Neural crest cell (in vitro differentiated cells): ENCODE measurements around the gene ATG7. TPM values are rescaled to one million over a fixed set of nuclear protein-coding genes. Genes with fewer than 3 reads are reported as not detected.
A peak's percentile ranks its signal among the peaks of the same experiment; 100 is the strongest.

ENCODE experiments used
- DNase-seq: peaks from one replicate; pipeline ENCODE4 v3.0.0; 2021; ENCODE audit warnings: low read depth, mixed read lengths, low spot score
- H3K27ac Mint-ChIP-seq: one replicate; pipeline ENCODE4 v1.8.0; 2021; ENCODE audit warnings: mild to moderate bottlenecking, mixed read lengths; ENCODE audit not compliant: unreplicated experiment
- H3K27me3 Mint-ChIP-seq: 2 replicates; pipeline ENCODE4 v1.8.0; 2021; ENCODE audit warnings: low read depth, mild to moderate bottlenecking, mixed read lengths
- H3K36me3 Mint-ChIP-seq: 2 replicates; pipeline ENCODE4 v1.8.0; 2021; ENCODE audit warnings: low read depth, mild to moderate bottlenecking, mixed read lengths
- H3K4me1 Mint-ChIP-seq: 2 replicates; pipeline ENCODE4 v1.8.0; 2021; ENCODE audit warnings: mixed read lengths
- H3K4me3 Mint-ChIP-seq: one replicate; pipeline ENCODE4 v1.8.0; 2021; ENCODE audit warnings: mild to moderate bottlenecking, mixed read lengths
- H3K9me3 Mint-ChIP-seq: 2 replicates; pipeline ENCODE4 v1.8.0; 2021; ENCODE audit warnings: mixed read lengths
- total RNA-seq: library from RNA; stranded (reverse); gene quantifications from 2 replicates; pipeline ENCODE4 v1.2.1, GENCODE V29; 2021
- TF ChIP-seq, protein P1 (sequence below): fragments of 200-600 bp; sonication (generic); conservative IDR thresholded peaks from 2 replicates; pipeline ENCODE4 v1.5.0; 2021; ENCODE audit warnings: antibody characterized with exemption, mild to moderate bottlenecking

Gene ATG7
- total RNA-seq, 1 donor from 2014 or later = 29.6 TPM

DNA sequence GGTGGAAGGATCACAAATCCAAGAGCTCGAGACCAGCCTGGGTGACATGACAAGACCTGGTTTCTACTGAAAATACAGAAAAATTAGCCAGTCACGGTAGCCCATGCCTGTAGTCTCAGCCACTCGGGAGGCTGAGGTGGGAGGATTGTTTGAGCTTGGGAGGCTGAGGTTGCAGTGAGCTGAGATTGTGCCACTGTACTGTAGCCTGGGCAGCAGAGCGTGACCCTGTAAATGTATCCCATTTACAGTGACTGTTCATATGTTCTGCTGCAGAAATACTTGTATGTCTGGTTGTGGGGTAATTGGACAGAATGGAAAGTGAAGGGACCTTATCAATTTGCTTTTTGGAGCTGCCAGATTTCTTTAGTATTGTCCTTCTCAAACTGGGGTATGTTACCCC is 24.9 kb downstream of the ATG7 start:
- Mint-ChIP-seq H3K36me3 (no peaks in the 10 kb centered on the region), H3K9me3 (no peaks in the 10 kb centered on the region), H3K27ac (no peak overlapping the region), H3K27me3 (no peaks in the 10 kb centered on the region), H3K4me3 (no peak overlapping the region), H3K4me1 (no peaks in the 10 kb centered on the region)
- DNase-seq = no peak
- TF ChIP-seq, protein P1, sequence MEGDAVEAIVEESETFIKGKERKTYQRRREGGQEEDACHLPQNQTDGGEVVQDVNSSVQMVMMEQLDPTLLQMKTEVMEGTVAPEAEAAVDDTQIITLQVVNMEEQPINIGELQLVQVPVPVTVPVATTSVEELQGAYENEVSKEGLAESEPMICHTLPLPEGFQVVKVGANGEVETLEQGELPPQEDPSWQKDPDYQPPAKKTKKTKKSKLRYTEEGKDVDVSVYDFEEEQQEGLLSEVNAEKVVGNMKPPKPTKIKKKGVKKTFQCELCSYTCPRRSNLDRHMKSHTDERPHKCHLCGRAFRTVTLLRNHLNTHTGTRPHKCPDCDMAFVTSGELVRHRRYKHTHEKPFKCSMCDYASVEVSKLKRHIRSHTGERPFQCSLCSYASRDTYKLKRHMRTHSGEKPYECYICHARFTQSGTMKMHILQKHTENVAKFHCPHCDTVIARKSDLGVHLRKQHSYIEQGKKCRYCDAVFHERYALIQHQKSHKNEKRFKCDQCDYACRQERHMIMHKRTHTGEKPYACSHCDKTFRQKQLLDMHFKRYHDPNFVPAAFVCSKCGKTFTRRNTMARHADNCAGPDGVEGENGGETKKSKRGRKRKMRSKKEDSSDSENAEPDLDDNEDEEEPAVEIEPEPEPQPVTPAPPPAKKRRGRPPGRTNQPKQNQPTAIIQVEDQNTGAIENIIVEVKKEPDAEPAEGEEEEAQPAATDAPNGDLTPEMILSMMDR = no peak

DNA sequence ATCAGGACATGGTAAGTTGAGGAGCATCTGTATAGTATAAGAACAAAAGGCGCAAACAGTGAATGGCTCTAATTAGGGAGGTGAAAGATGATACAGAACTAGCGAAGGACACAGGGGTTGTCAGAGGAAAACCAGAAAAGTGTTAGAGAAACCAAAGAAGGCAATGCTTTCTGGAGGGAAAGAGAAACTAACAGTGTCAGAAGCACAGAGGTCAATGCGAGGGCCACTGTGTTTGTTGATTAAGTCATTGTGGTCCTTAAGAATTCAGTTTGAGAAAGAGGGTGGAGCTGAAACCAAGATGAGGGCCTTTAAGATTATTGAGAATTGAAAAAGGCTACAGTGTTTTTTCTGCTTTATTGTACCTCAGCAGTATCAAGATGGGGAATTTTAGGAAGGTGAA is 28.8 kb downstream of the ATG7 start:
- H3K4me3 Mint-ChIP-seq = no peak overlapping the region
- H3K9me3 Mint-ChIP-seq = no peaks in the 10 kb centered on the region
- DNase-seq = no peak
- no peaks in the 10 kb centered on the region for H3K27me3 Mint-ChIP-seq
- peak overlapping the region; percentile 32 for H3K27ac Mint-ChIP-seq
- TF ChIP-seq, protein P1 = no peak
- peaks cover 5% of the 10 kb centered on the region for H3K36me3 Mint-ChIP-seq
- no peaks in the 10 kb centered on the region for H3K4me1 Mint-ChIP-seq

DNA sequence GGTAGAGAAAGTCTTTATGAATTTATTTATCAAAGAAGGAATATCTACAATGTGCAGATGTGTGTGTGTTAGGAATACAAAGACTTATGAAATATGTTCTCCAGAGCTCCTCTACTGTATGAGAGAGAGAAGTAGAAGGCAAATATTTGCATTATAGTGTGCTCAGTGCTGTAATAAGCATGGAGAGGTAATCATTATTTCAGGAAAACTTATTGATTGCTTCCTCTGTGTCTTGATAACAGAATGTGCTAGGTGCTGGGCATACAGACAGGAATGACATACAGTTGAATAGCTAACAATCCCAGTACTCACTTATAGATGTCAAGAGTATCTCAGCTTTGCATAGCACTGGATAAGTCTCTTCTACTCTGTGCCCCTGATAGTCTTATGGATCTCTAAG is 30.2 kb downstream of the ATG7 start:
- Mint-ChIP-seq H3K27me3 (no peaks in the 10 kb centered on the region), H3K27ac (no peak overlapping the region), H3K4me1 (no peaks in the 10 kb centered on the region), H3K9me3 (no peaks in the 10 kb centered on the region), H3K4me3 (no peak overlapping the region), H3K36me3 (peaks cover 5% of the 10 kb centered on the region)
- DNase-seq = no peak
- TF ChIP-seq, protein P1 = no peak

DNA sequence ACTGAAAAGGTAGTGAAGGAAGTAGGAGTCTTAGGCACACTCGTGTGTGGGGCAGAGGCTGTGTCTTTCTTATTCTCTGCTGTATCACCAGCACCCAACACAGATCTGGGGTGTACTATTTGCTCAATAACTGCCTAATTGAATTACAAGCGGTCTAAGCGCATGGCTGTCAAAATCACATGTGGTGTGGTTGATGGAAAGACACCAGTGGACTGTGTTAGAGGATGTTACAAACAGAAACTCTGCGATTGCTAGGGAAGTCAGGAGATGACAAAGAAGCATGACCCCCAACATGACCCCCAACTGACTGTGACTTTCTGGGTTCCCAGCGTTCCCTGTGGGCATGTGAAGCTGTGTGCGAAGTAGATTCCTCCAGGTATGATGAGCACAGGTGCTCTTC is 32.0 kb downstream of the ATG7 start:
- DNase-seq = no peak
- H3K4me1 Mint-ChIP-seq = no peaks in the 10 kb centered on the region
- H3K27me3 Mint-ChIP-seq = no peaks in the 10 kb centered on the region
- TF ChIP-seq, protein P1 = no peak
- H3K4me3 Mint-ChIP-seq = no peak overlapping the region
- H3K9me3 Mint-ChIP-seq = no peaks in the 10 kb centered on the region
- peaks cover 5% of the 10 kb centered on the region for H3K36me3 Mint-ChIP-seq
- H3K27ac Mint-ChIP-seq = no peak overlapping the region

DNA sequence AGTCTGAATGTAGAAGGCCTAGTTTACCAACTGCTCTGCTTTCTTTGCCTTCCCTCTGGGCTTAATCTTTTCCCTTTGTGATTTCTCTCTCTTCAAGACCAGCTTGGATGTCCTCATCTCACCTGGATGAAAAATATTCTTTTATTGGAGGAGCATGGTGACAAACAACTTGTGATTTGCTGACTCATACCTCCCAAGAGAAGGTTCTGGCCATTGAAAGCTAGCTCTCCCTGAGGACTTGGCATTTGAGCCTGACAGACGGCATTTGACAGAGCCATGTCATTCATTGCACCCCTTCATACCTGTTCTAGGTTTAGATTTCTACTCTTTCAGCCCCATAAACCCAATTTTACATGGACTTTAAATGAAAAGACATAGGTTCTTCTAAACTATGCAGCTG is 33.3 kb downstream of the ATG7 start:
- Mint-ChIP-seq H3K27me3 (no peaks in the 10 kb centered on the region), H3K4me3 (no peak overlapping the region), H3K4me1 (no peaks in the 10 kb centered on the region), H3K9me3 (no peaks in the 10 kb centered on the region), H3K27ac (no peak overlapping the region), H3K36me3 (peaks cover 8% of the 10 kb centered on the region)
- TF ChIP-seq, protein P1 = no peak
- DNase-seq = no peak
